Measurements from ENCODE around the gene PNPLA8.

- TF ChIP-seq POLR2A (IDR thresholded peaks at IDR 0.05; ENCODE audit: extremely low read depth, insufficient read length), result no peak
- no peak for TF ChIP-seq CTCF (IDR thresholded peaks at IDR 0.05; ENCODE audit: low read depth, low read length)
- TF ChIP-seq MAX (IDR thresholded peaks at IDR 0.05; ENCODE audit: low read depth, low read length), result no peak
- no peak for TF ChIP-seq MYC (IDR thresholded peaks at IDR 0.05; ENCODE audit: low read depth, low read length)
Observed at GRCh38 chr7:108442039-108442568, 83.8 kb downstream of the PNPLA8 start.
